Effector memory CD4-positive, alpha-beta T cell (primary cell): ENCODE results near the gene HSF5.
"Not testable (repeated sequence)": the region's sequence is repeated elsewhere in the genome, so short reads cannot be mapped to it uniquely, and the experiment has no call there.

Source experiments
- DNase-seq, 3 donors: peaks; one replicate each; pipeline ENCODE4 v3.0.0-alpha.2; 2020
- H3K27ac ChIP-seq: 2 replicates; pipeline ENCODE4 v1.7.0; 2013; ENCODE audit warnings: mild to moderate bottlenecking, low read length, moderate library complexity; ENCODE audit not compliant: insufficient read depth, poor library complexity, severe bottlenecking
- H3K27me3 ChIP-seq: replicated peaks from 2 replicates; pipeline ENCODE4 v1.7.0; 2013; ENCODE audit warnings: mild to moderate bottlenecking, low read length; ENCODE audit not compliant: insufficient read depth, control insufficient read depth, poor library complexity, severe bottlenecking
- H3K36me3 ChIP-seq: 2 replicates; pipeline ENCODE4 v1.7.0; 2013; ENCODE audit warnings: mild to moderate bottlenecking, low read length, moderate library complexity; ENCODE audit not compliant: control insufficient read depth, insufficient read depth
- H3K4me1 ChIP-seq: 2 replicates; pipeline ENCODE4 v1.7.0; 2013; ENCODE audit warnings: low read length, mild to moderate bottlenecking; ENCODE audit not compliant: control insufficient read depth, insufficient read depth, poor library complexity, severe bottlenecking
- H3K4me3 ChIP-seq: 2 replicates; pipeline ENCODE4 v1.7.0; 2013; ENCODE audit warnings: low read length, low read depth, mild to moderate bottlenecking; ENCODE audit not compliant: insufficient read depth, poor library complexity, severe bottlenecking
- H3K9me3 ChIP-seq: 2 replicates; pipeline ENCODE4 v1.7.0; 2013; ENCODE audit warnings: mild to moderate bottlenecking, low read length, moderate library complexity; ENCODE audit not compliant: control insufficient read depth

Gene HSF5

DNA sequence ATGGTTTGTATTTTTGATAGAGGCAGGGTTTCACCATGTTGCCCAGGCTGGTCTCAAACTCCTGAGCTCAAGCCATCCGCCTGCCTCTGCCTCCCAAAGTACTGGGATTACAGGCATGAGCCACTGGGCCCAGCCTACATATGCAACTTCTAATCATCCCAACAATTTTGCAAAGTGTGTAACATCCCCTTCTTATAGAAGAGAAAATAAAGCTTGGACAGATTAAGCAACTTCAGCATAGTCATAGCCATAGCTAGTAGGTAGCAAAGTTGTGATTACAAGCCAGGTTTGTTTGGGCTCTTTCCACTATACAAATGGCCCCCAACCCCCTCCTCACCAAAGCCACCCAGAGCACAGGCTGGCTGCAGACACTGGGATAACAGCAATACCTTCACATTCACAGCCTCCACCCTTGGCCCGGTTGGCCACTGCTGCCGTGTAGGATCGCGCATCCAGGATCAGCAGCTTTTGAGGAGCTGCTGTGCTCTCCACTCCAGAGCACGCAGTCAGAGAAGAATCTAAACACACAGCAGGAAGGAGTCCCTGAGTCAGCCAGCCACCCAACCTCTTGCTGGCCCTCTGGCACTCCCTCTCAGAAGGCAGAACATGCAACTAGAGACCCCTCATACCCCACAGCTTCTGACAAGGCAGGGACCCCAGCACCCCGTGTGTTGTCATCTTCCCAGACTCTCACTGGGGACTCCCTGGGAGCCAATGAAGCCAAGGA is 18.3 kb upstream of the HSF5 start:
- Histone ChIP-seq H3K4me1 (no peaks in the 10 kb centered on the region), H3K4me3 (no peak overlapping the region), H3K27ac (no peak overlapping the region), H3K27me3 (no peaks in the 10 kb centered on the region), H3K36me3 (peaks cover 82% of the 10 kb centered on the region), H3K9me3 (no peaks in the 10 kb centered on the region)
- DNase-seq, result no peak

DNA sequence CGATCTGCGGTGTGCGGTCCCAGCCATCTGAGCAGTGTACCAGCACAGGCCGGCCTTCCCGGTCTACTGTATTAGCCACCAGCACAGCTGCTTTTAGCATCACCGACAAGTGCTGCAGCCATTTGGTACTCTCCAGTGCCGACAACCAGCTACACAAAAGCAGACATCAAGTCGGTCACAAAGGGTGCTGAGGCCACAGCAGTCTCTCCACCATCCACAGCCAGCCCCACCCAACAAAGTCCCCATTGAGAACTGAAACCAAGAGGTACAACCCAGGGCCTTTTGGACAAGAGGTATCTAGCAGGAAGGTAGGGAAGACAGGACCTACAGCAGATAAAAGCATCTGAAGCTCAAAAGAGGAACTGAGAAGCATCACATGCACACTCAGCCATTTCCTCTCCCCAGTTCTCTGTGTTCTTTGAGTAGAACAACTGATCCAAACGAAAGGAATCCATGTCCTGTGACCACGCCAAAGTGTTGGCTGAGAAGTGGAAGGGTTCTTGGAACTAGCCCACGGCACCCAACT is 16.7 kb upstream of the HSF5 start:
- Histone ChIP-seq H3K4me3 (no peak overlapping the region), H3K36me3 (peaks cover 69% of the 10 kb centered on the region)

DNA sequence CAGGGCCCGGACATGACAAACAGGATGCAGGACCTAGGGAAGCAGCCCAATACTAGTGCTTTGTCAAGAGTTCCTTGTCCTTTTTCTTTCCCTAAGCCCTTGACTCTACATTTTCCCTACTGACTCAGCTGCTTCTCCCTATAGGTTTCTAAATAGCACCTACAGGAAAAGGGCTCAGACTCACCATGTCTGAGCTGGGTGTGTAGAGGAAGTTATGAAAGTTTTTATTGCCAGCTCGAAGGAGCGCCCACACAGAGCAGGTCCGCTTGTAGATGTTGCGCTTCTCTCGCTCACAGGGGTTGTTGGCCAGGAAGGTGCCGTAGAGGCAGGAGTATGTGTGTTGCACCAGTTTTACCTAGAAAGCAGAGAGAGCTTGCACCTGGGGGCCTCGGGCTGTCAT is 15.7 kb upstream of the HSF5 start:
- Histone ChIP-seq H3K27me3 (no peaks in the 10 kb centered on the region), H3K36me3 (peaks cover 59% of the 10 kb centered on the region), H3K9me3 (no peaks in the 10 kb centered on the region), H3K27ac (no peak overlapping the region), H3K4me1 (no peaks in the 10 kb centered on the region), H3K4me3 (no peak overlapping the region)
- DNase-seq, result no peak

More for the DNA sequence above, 16.7 kb upstream of the HSF5 start:
- no peaks in the 10 kb centered on the region for H3K27me3 ChIP-seq
- H3K27ac ChIP-seq, result no peak overlapping the region
- H3K4me1 ChIP-seq, result no peaks in the 10 kb centered on the region
- DNase-seq, result no peak
- no peaks in the 10 kb centered on the region for H3K9me3 ChIP-seq

DNA sequence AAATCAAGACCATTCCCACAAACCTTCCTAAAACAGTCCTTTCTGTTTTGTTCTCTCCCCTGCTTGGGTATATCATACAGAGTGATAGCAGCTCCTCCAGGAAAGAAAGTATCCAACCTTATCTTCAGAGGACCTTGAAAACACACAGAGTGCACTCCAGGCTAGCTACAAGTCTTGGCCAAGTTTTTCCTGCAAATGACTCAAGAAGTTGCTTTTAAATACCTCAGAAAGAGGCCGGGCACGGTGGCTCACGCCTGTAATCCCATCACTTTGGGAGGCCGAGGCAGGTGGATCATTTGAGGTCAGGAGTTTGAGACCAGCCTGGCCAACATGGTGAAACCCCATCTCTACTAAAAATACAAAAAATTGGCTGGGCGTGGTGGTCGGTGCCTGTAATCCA is 14.9 kb upstream of the HSF5 start:
- not testable (repeated sequence) for H3K27me3 ChIP-seq, H3K27ac ChIP-seq, H3K9me3 ChIP-seq, H3K4me1 ChIP-seq, DNase-seq, H3K4me3 ChIP-seq
- peaks cover 55% of the 10 kb centered on the region for H3K36me3 ChIP-seq

DNA sequence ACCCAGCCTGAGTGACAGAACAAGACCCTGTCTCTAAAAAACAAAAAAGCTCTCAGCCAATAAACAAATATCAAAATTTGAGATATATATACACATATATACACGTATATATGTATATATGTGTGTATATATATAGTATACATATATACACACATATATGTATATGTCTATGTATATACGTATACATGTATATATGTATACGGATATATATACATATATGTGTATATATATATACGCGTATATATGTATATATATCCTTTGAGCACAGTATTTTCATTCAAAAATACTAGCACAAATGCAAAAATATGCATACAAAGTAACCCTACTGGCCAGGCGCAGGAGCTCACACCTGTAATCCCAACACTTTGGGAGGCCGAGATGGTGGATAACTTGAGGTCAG is 13.2 kb upstream of the HSF5 start:
- H3K27ac ChIP-seq, result no peak overlapping the region
- no peak overlapping the region for H3K4me3 ChIP-seq
- peaks cover 50% of the 10 kb centered on the region for H3K36me3 ChIP-seq

DNA sequence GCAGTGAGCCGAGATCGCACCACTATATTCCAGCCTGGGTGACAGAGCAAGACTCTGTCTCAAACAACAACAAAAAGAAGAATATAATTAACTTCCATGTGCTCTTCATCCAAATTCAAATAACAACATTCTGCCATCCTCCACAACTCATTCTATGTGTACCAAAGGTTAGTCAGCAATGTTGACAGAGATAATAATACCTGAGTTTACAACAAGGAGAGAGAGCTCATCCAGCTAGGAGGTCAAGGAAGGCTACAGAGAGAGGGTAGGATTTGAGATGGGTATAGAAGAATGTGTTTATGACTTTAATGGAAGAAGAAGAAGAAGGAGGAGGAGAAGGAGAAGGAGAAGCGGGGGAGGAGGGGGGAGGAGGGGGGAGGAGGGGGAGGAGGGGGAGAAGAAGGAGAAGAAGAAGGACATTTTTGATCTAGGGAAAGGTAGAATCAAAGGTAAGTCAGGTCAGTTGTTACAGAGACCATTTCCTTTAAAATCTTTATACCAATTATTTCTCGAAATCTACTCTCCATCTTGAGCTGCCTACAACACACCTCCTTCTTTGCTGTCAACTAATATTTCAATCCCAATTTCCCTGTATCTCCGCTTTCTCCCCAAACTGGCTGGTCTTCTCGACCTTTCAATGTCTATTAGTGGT is 10.1 kb upstream of the HSF5 start:
- H3K36me3 ChIP-seq, result peaks cover 50% of the 10 kb centered on the region
- no peak for DNase-seq
- H3K27me3 ChIP-seq, result no peaks in the 10 kb centered on the region
- H3K4me3 ChIP-seq, result no peak overlapping the region
- H3K4me1 ChIP-seq, result no peaks in the 10 kb centered on the region
- no peak overlapping the region for H3K27ac ChIP-seq
- no peaks in the 10 kb centered on the region for H3K9me3 ChIP-seq

More for the DNA sequence above, 13.2 kb upstream of the HSF5 start:
- Histone ChIP-seq H3K27me3 (no peaks in the 10 kb centered on the region), H3K9me3 (no peaks in the 10 kb centered on the region), H3K4me1 (no peaks in the 10 kb centered on the region)
- DNase-seq, result no peak

DNA sequence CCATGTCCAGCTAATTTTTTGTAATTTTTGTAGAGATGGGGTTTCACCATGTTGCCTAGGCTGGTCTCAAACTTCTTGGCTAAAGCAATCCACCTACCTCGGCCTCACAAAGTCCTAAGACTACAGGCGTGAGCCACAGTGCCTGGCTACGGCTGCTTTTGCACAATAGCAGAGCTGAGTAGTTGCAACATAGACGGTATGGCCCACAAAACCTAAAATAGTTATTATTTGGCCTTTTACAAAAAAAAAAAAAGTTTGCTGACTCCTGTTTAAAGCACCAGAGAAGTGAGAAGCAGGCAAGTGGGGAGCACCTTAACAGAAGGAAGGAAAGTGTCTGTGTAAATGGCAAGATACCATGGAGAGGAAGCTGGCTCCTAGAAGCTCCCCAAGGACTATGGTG is 5.3 kb upstream of the HSF5 start:
- Histone ChIP-seq H3K27ac (no peak overlapping the region), H3K4me3 (no peak overlapping the region)
- no peak for DNase-seq

DNA sequence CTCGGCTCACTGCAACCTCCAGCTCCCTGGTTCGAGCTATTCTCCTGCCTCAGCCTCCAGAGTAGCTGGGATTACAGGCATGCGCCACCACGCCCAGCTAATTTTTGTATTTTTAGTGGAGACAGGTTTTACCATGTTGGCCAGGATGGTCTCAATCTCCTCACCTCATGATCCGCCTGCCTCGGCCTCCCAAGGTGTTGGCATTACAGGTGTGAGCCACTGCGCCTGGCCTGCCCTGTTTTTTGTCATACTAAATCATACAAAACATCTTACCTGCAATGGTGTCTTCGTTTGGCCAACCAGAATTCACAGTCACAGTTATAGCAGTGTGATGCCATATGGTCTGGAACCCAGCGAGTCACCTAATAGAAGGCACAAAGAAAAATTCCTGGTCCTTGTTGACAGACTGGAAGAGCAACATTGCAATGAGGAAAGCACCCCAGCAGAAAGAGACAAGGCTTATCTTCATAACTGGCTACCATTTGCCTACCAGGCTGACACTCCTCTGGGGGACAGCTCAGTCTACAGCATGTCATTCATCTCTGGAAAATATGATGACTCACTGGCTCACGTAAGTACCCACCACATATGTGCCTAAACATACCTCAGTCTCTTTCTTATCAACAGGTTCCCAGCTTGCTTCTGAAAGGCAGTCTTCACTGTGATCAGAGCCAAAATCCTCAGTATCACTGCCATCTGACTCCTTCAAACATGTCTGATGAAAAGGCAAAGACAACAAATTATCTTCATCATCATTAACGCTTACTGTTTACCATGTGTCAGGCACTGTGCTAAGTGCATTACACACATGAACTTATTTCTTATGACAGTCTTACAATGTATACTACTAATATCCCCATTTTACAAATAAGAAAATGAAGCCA is 4.3 kb upstream of the HSF5 start:
- no peak for DNase-seq
- Histone ChIP-seq H3K36me3 (peaks cover 57% of the 10 kb centered on the region), H3K27me3 (no peaks in the 10 kb centered on the region), H3K9me3 (no peaks in the 10 kb centered on the region), H3K27ac (no peak overlapping the region), H3K4me1 (peaks cover 4% of the 10 kb centered on the region), H3K4me3 (no peak overlapping the region)

More for the DNA sequence above, 5.3 kb upstream of the HSF5 start:
- peaks cover 59% of the 10 kb centered on the region for H3K36me3 ChIP-seq
- H3K9me3 ChIP-seq, result no peaks in the 10 kb centered on the region
- H3K27me3 ChIP-seq, result no peaks in the 10 kb centered on the region
- H3K4me1 ChIP-seq, result no peaks in the 10 kb centered on the region

DNA sequence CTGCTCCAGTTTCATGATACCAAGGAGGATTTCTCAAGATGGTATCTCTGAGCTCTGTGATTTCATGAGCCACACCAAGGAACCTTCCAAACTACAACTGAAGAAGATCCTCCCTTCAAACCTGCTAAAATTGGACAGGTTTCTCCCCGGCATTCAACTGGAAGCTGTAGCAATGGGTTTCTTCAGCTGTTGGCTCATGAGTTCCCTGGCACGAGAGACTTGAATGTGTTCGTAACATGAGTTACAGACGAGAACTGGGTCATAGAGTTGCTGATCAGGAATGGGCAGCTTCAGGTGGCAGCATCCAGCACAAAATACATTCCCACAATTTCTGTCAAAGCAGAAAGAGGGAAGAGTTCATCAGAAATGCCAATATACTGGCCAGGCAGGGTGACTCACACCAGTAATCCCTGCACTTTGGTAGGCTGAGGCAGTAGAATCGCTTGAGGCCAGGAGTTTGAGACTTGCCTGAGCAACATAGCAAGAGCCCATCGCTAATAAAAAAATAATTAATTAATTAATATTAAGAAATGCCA is 3.4 kb upstream of the HSF5 start:
- H3K27me3 ChIP-seq, result no peaks in the 10 kb centered on the region
- peaks cover 6% of the 10 kb centered on the region for H3K4me1 ChIP-seq
- no peak overlapping the region for H3K4me3 ChIP-seq
- no peaks in the 10 kb centered on the region for H3K9me3 ChIP-seq
- no peak for DNase-seq
- H3K36me3 ChIP-seq, result peaks cover 48% of the 10 kb centered on the region
- no peak overlapping the region for H3K27ac ChIP-seq
